Erythroblast (primary cell): ENCODE results near the gene LHPP.

Source experiments
- GATA1 ChIP-seq: IDR thresholded peaks from 2 replicates; pipeline ENCODE4 v1.6.1; 2011; ENCODE audit warnings: low read depth, mild to moderate bottlenecking, control low read depth, low read length, moderate library complexity
- POLR2A ChIP-seq: IDR thresholded peaks from 2 replicates; pipeline ENCODE4 v1.6.1; 2011; ENCODE audit warnings: mild to moderate bottlenecking, low read length

GRCh38 chr10:124601431-124602120 lies 140.0 kb downstream of the LHPP start:
- TF ChIP-seq POLR2A (no peak), GATA1 (no peak)
